NT2/D1 (cell line): ENCODE results near the gene ZMYND19.

Experiments used
- SUZ12 ChIP-seq: IDR thresholded peaks from 2 replicates; pipeline ENCODE4 v1.6.1; 2011; ENCODE audit not compliant: insufficient read length, insufficient read depth; ENCODE audit errors: extremely low read depth
- ZNF274 ChIP-seq: IDR thresholded peaks from 2 replicates; pipeline ENCODE4 v1.6.1; 2011; ENCODE audit warnings: mild to moderate bottlenecking, low read depth, low read length

DNA sequence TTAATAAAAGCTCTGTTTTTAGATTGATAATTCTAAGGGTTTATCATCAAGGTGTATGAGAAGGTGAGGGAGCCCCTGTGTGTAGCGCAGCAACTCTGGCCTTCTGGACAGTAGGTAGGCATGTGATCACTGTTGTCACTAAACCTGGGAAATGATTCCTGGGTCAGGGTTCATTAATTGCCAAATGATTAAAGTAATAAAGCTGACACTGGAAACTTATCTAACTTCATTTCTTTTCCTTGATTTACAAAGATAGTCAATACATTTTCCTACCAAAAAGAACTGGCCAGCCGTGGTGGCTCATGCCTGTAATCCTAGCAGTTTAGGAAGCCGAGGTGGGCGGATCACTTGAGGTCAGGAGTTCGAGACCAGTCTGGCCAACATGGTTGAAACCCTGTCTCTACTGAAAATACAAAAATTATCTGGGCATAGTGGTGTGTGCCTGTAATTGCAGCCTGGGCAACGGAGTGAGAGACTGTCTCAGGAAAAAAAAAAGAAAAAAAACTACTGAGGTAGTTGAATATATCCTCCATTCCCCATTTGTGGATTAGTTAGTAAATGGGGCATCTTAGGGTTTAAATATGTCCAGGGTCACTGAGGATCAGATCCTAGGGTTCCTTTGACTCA, 30.9 kb upstream of the ZMYND19 start:
- no peak for TF ChIP-seq ZNF274
- TF ChIP-seq SUZ12 = no peak
